ENCODE data around the gene KCTD15. TPM values are rescaled to one million over a fixed set of nuclear protein-coding genes. Genes with fewer than 3 reads are reported as not detected.

Gene KCTD15
- total and polyA plus RNA-seq, 2 donors (not counting 1 experiment from before 2014, with no cell fraction given) = 0.54 to 0.81 TPM

DNA sequence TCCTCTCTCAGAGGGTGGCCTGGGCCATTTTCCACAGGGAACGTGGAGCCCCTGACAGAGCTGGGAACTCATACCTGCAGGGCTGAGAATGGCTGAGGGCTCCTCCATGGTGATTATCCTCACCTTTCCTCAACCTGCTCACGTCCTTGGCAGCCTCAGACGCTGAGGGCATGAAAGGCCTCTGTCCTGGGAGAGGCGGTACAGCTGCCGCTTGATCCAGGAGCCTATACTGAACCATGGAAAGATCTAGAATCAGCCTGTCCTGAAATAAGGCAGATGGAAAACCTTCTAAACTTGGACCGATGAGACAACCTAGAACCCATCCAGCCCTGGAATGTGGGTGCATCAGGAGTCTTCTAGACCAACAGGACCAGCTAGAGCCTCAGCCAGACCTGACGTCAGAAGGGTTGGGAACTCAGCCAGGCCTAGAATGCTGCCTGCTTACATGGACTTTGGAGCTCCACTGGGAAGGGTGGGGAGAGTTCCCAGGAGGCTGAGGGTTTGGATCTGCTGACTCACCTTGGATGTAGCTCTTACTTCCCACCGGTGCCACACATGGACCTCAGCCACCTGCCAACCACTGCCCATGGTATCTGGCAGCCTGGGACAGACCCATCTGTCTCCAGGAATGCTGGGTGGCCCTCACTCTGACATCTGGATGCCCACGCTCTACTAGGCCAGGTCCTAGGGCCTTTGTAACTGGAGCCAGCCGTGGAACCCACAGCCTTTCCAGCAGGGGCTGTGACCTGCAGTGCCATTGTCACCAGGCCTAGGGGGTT is 7.5 kb downstream of the KCTD15 start:
- Histone ChIP-seq H3K27me3 (replicated peaks in 1 of 4; ENCODE audit: control extremely low read depth in 1 of 4, control insufficient read depth in 3 of 4, insufficient read depth in 4 of 4, low read length in 3 of 4) (no peaks in the 10 kb centered on the region), H3K9ac (ENCODE audit: low read length) (no peak overlapping the region), H2AFZ (ENCODE audit: insufficient read depth, low read depth, low read length, poor library complexity, severe bottlenecking) (no peak overlapping the region), H4K20me1 (ENCODE audit: control insufficient read depth, insufficient read depth, low read length, poor library complexity, severe bottlenecking) (no peaks in the 10 kb centered on the region), H3K9me3 (ENCODE audit: control extremely low read depth in 1 of 3, control insufficient read depth in 2 of 3, insufficient read depth in 1 of 3, low read length in 2 of 3) (no peaks in the 10 kb centered on the region), H3K4me3 (ENCODE audit: control extremely low read depth in 1 of 5, extremely low read depth in 1 of 5, insufficient read depth in 1 of 5, low read depth in 2 of 5, low read length in 4 of 5) (no peak overlapping the region), H3K36me3 (replicated peaks in 1 of 2; ENCODE audit: control extremely low read depth in 1 of 2, control insufficient read depth in 1 of 2, extremely low read depth in 1 of 2, insufficient read depth in 2 of 2, low read length in 1 of 2) (no peaks in the 10 kb centered on the region), H3K4me2 (replicated peaks; ENCODE audit: low read depth, low read length, poor library complexity, severe bottlenecking) (no peak overlapping the region), H3K27ac (ENCODE audit: low read length in 2 of 2) (no peak overlapping the region), H3K4me1 (ENCODE audit: control insufficient read depth in 2 of 2, insufficient read depth in 2 of 2, low read length in 2 of 2) (no peaks in the 10 kb centered on the region), H3K79me2 (ENCODE audit: control insufficient read depth, insufficient read depth, low read length) (no peaks in the 10 kb centered on the region)
- no peaks in the 10 kb centered on the region for H3K27me3 Mint-ChIP-seq
- H3K27ac Mint-ChIP-seq = no peak overlapping the region
- TF ChIP-seq, protein P1, sequence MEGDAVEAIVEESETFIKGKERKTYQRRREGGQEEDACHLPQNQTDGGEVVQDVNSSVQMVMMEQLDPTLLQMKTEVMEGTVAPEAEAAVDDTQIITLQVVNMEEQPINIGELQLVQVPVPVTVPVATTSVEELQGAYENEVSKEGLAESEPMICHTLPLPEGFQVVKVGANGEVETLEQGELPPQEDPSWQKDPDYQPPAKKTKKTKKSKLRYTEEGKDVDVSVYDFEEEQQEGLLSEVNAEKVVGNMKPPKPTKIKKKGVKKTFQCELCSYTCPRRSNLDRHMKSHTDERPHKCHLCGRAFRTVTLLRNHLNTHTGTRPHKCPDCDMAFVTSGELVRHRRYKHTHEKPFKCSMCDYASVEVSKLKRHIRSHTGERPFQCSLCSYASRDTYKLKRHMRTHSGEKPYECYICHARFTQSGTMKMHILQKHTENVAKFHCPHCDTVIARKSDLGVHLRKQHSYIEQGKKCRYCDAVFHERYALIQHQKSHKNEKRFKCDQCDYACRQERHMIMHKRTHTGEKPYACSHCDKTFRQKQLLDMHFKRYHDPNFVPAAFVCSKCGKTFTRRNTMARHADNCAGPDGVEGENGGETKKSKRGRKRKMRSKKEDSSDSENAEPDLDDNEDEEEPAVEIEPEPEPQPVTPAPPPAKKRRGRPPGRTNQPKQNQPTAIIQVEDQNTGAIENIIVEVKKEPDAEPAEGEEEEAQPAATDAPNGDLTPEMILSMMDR (IDR thresholded peaks at IDR 0.05) = no peak
- TF ChIP-seq EZH2 (IDR thresholded peaks at IDR 0.05; ENCODE audit: borderline replicate concordance, insufficient read depth, low read depth, low read length, poor library complexity, severe bottlenecking) = no peak
- H3K4me3 Mint-ChIP-seq = no peak overlapping the region
- ATAC-seq (ENCODE audit: low read depth) = no peak
- H3K9me3 Mint-ChIP-seq (ENCODE audit: insufficient read depth) = no peaks in the 10 kb centered on the region
- ChIA-PET POLR2A (no interaction called here), CTCF (interaction anchor here (0.7 to 2.0 kb wide), 3 partner anchors 26 to 1083 kb away, joined by 4 to 7 read pairs (median 5); no protein-coding TSS in a partner anchor)
- WGBS (ENCODE audit: insufficient coverage) = 89% methylated on average over 9 of the region's 10 CpGs
- no peaks in the 10 kb centered on the region for H3K4me1 Mint-ChIP-seq
- DNase-seq = no peak
- intact Hi-C loops (cut with micrococcal nuclease) = no loop called here

DNA sequence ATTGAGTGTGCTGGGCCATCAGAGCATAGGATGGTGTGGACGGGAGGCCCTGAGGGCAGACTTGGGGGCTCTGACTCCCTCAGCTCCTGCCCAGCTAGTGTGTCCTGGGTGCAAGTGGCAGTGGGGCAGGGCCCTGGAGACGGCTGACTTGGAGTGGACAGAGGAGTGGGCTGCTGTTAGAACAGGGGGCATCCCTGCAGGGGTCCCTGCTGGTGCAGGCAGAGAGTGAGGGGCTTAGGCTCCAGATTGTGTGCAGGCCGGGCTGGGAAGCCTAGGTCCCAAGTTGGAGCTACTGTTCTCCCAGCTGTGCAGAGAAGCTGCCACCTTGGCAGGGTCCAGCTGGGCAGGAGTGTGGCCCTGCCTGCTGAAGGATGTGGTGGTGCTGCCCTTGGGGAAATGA is 8.6 kb downstream of the KCTD15 start:
- ATAC-seq (ENCODE audit: low read depth) (no peak), DNase-seq (no peak)
- no peaks in the 10 kb centered on the region for H3K9me3 Mint-ChIP-seq (ENCODE audit: insufficient read depth)
- Histone ChIP-seq H3K4me3 (ENCODE audit: control extremely low read depth in 1 of 5, extremely low read depth in 1 of 5, insufficient read depth in 1 of 5, low read depth in 2 of 5, low read length in 4 of 5) (no peak overlapping the region), H3K9me3 (ENCODE audit: control extremely low read depth in 1 of 3, control insufficient read depth in 2 of 3, insufficient read depth in 1 of 3, low read length in 2 of 3) (no peaks in the 10 kb centered on the region), H3K36me3 (replicated peaks in 1 of 2; ENCODE audit: control extremely low read depth in 1 of 2, control insufficient read depth in 1 of 2, extremely low read depth in 1 of 2, insufficient read depth in 2 of 2, low read length in 1 of 2) (no peaks in the 10 kb centered on the region), H3K79me2 (ENCODE audit: control insufficient read depth, insufficient read depth, low read length) (no peaks in the 10 kb centered on the region), H3K27ac (ENCODE audit: low read length in 2 of 2) (no peak overlapping the region), H3K4me1 (ENCODE audit: control insufficient read depth in 2 of 2, insufficient read depth in 2 of 2, low read length in 2 of 2) (no peaks in the 10 kb centered on the region), H4K20me1 (ENCODE audit: control insufficient read depth, insufficient read depth, low read length, poor library complexity, severe bottlenecking) (no peaks in the 10 kb centered on the region), H2AFZ (ENCODE audit: insufficient read depth, low read depth, low read length, poor library complexity, severe bottlenecking) (no peak overlapping the region), H3K27me3 (replicated peaks in 1 of 4; ENCODE audit: control extremely low read depth in 1 of 4, control insufficient read depth in 3 of 4, insufficient read depth in 4 of 4, low read length in 3 of 4) (no peaks in the 10 kb centered on the region), H3K9ac (ENCODE audit: low read length) (no peak overlapping the region), H3K4me2 (replicated peaks; ENCODE audit: low read depth, low read length, poor library complexity, severe bottlenecking) (no peak overlapping the region)
- ChIA-PET POLR2A (no interaction called here), CTCF (interaction anchor here (2.0 kb wide), 1 partner anchor 27 kb away, joined by 7 read pairs; no protein-coding TSS in a partner anchor)
- H3K27ac Mint-ChIP-seq = no peak overlapping the region
- 84% methylated on average over 3 of the region's 3 CpGs for WGBS (ENCODE audit: insufficient coverage)
- no peak overlapping the region for H3K4me3 Mint-ChIP-seq
- H3K4me1 Mint-ChIP-seq = no peaks in the 10 kb centered on the region
- no peak for TF ChIP-seq EZH2 (IDR thresholded peaks at IDR 0.05; ENCODE audit: borderline replicate concordance, insufficient read depth, low read depth, low read length, poor library complexity, severe bottlenecking)
- TF ChIP-seq, protein P1 (IDR thresholded peaks at IDR 0.05) = no peak
- no peaks in the 10 kb centered on the region for H3K27me3 Mint-ChIP-seq
- intact Hi-C loops (cut with micrococcal nuclease) = no loop called here
